GM12878 (cell line): ENCODE measurements around the gene TMPRSS7. TPM values are rescaled to one million over a fixed set of nuclear protein-coding genes. Genes with fewer than 3 reads are reported as not detected.

Experiments used
- BCL3 ChIP-seq: IDR thresholded peaks from 2 replicates; pipeline ENCODE4 v1.6.1; 2011; ENCODE audit warnings: borderline replicate concordance, low read depth, mild to moderate bottlenecking, moderate library complexity, low read length; ENCODE audit not compliant: insufficient read depth, poor library complexity, severe bottlenecking
- CREM ChIP-seq: IDR thresholded peaks from 2 replicates; pipeline ENCODE4 v1.6.1; 2014; ENCODE audit warnings: antibody characterized with exemption, low read depth
- ETV6 ChIP-seq, 2 experiments: fragments of 450-650 bp in 1 of 2; IDR thresholded peaks in 1 of 2; conservative IDR thresholded peaks in 1 of 2; 2 replicates each; pipeline ENCODE4 v1.6.1; 2014; ENCODE audit warnings: antibody characterized with exemption in 1 of 2, borderline replicate concordance in 1 of 2, low read depth in 1 of 2, mild to moderate bottlenecking in 1 of 2, moderate library complexity in 1 of 2
- FOXK2 ChIP-seq: fragments of 450-650 bp; IDR thresholded peaks from 2 replicates; pipeline ENCODE4 v1.6.1; 2017; ENCODE audit warnings: mild to moderate bottlenecking, moderate library complexity
- HDGF ChIP-seq: fragments of 450-650 bp; IDR thresholded peaks from 2 replicates; pipeline ENCODE4 v1.6.1; 2016; ENCODE audit warnings: antibody characterized with exemption
- IRF4 ChIP-seq: IDR thresholded peaks from 2 replicates; pipeline ENCODE4 v1.6.1; 2011; ENCODE audit warnings: low read depth, low read length
- KAT2A ChIP-seq: conservative IDR thresholded peaks from 2 replicates; pipeline ENCODE4 v1.6.1; 2011; ENCODE audit warnings: low read depth, low read length; ENCODE audit not compliant: control insufficient read depth
- MEF2A ChIP-seq: IDR thresholded peaks from 2 replicates; pipeline ENCODE4 v1.6.1; 2011; ENCODE audit warnings: low read depth, mild to moderate bottlenecking, low read length, moderate library complexity; ENCODE audit not compliant: insufficient read depth
- MEF2B ChIP-seq: fragments of 450-650 bp; IDR thresholded peaks from 2 replicates; pipeline ENCODE4 v1.6.1; 2018; ENCODE audit warnings: mild to moderate bottlenecking, moderate library complexity; ENCODE audit not compliant: partially characterized antibody, poor library complexity, severe bottlenecking
- MYB ChIP-seq: fragments of 150-350 bp; IDR thresholded peaks from 2 replicates; pipeline ENCODE4 v1.6.1; 2014; ENCODE audit warnings: mild to moderate bottlenecking, low read depth, low read length, borderline replicate concordance
- NFXL1 ChIP-seq: fragments of 450-650 bp; IDR thresholded peaks from 2 replicates; pipeline ENCODE4 v1.6.1; 2017; ENCODE audit warnings: antibody characterized with exemption, mild to moderate bottlenecking, borderline replicate concordance
- NFYB ChIP-seq: IDR thresholded peaks from 2 replicates; pipeline ENCODE4 v1.6.1; 2011; ENCODE audit warnings: low read depth, mild to moderate bottlenecking, low read length, improper control_type of control experiment, moderate library complexity; ENCODE audit not compliant: insufficient read depth
- NR2C1 ChIP-seq: fragments of 450-650 bp; IDR thresholded peaks from 2 replicates; pipeline ENCODE4 v1.6.1; 2017; ENCODE audit warnings: antibody characterized with exemption, mild to moderate bottlenecking, moderate library complexity
- NR2F1 ChIP-seq: fragments of 450-650 bp; conservative IDR thresholded peaks from 2 replicates; pipeline ENCODE4 v1.6.1; 2017; ENCODE audit warnings: mild to moderate bottlenecking
- PKNOX1 ChIP-seq: fragments of 450-650 bp; IDR thresholded peaks from 2 replicates; pipeline ENCODE4 v1.6.1; 2016; ENCODE audit warnings: mild to moderate bottlenecking
- POU2F2 ChIP-seq: IDR thresholded peaks from 3 replicates; pipeline ENCODE4 v1.6.1; 2011; ENCODE audit warnings: low read depth, mild to moderate bottlenecking, low read length, borderline replicate concordance
- STAT1 ChIP-seq: fragments of 450-650 bp; conservative IDR thresholded peaks from 2 replicates; pipeline ENCODE4 v1.6.1; 2014; ENCODE audit warnings: antibody characterized with exemption, mild to moderate bottlenecking
- SUPT20H ChIP-seq: IDR thresholded peaks from 2 replicates; pipeline ENCODE4 v1.6.1; 2011; ENCODE audit warnings: low read depth, mild to moderate bottlenecking, low read length, moderate library complexity, borderline replicate concordance; ENCODE audit not compliant: control insufficient read depth
- ZNF217 ChIP-seq: fragments of 450-650 bp; IDR thresholded peaks from 2 replicates; pipeline ENCODE4 v1.6.1; 2017; ENCODE audit warnings: antibody characterized with exemption, mild to moderate bottlenecking
- ZNF24 ChIP-seq: fragments of 450-650 bp; IDR thresholded peaks from 2 replicates; pipeline ENCODE4 v1.6.1; 2017; ENCODE audit warnings: antibody characterized with exemption, mild to moderate bottlenecking
- polyA plus RNA-seq, 11 experiments: library from polyadenylated mRNA; depleted of rRNA in 4 of 11; unstranded in 6 of 11; stranded (reverse) in 5 of 11; fragments of >200 nt; fragmentation: Nextera tagmentation in 4 of 11; fragmentation: Illumina TruSeq in 1 of 11; extraction: Ambion mirVana in 4 of 11; extraction: Trizol in 1 of 11; gene quantifications; 1 replicate in 1 of 11; 2 replicates in 10 of 11; pipeline versions ENCODE4 v1.2.1 to v1.2.3, GENCODE V29; 2011 to 2016; ENCODE audit warnings: inconsistent platforms in 2 of 11, missing spikeins in 2 of 11, low read depth in 1 of 11
- total RNA-seq, 4 experiments: library from RNA; depleted of rRNA in 3 of 4; stranded (reverse); fragments of >200 nt in 3 of 4; fragmentation: Illumina TruSeq in 1 of 4; extraction: Trizol in 1 of 4; gene quantifications; 2 replicates each; pipeline versions ENCODE4 v1.2.1 to v1.2.3, GENCODE V29; 2013 to 2021
- TF ChIP-seq, protein P1 (sequence below): fragments of 450-650 bp; IDR thresholded peaks from 2 replicates; pipeline ENCODE4 v1.6.1; 2017; ENCODE audit warnings: mild to moderate bottlenecking
- TF ChIP-seq, protein P2 (sequence below): fragments of 450-650 bp; IDR thresholded peaks from 2 replicates; pipeline ENCODE4 v1.6.1; 2017; ENCODE audit warnings: antibody characterized with exemption, mild to moderate bottlenecking, moderate library complexity

Gene TMPRSS7
- total and polyA plus RNA-seq, 10 of the 15 experiments (the other 5 are each of a cell fraction or from before 2014, with no cell fraction given): 0.03 TPM; not detected in 9

- peak; percentile 29; the same call in 1 of the 2 replicates for TF ChIP-seq MEF2A
- TF ChIP-seq, protein P1, sequence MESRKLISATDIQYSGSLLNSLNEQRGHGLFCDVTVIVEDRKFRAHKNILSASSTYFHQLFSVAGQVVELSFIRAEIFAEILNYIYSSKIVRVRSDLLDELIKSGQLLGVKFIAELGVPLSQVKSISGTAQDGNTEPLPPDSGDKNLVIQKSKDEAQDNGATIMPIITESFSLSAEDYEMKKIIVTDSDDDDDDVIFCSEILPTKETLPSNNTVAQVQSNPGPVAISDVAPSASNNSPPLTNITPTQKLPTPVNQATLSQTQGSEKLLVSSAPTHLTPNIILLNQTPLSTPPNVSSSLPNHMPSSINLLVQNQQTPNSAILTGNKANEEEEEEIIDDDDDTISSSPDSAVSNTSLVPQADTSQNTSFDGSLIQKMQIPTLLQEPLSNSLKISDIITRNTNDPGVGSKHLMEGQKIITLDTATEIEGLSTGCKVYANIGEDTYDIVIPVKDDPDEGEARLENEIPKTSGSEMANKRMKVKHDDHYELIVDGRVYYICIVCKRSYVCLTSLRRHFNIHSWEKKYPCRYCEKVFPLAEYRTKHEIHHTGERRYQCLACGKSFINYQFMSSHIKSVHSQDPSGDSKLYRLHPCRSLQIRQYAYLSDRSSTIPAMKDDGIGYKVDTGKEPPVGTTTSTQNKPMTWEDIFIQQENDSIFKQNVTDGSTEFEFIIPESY: no peak
- TF ChIP-seq ETV6 (conservative IDR thresholded peaks at IDR 0.05 in 1 of 2, IDR thresholded peaks at IDR 0.05 in 1 of 2; ENCODE audit: borderline replicate concordance in 1 of 2, low read depth in 1 of 2): 0 out of 4 replicates have a peak, but pooled peaks of 1 of the 2 experiments have one; percentile 33
- TF ChIP-seq MYB: 0 out of 2 replicates have a peak, but pooled peaks have one; percentile 15
- no peak for TF ChIP-seq BCL3
- no peak for TF ChIP-seq NFXL1
- TF ChIP-seq NR2C1: no peak
- peak; percentile 66; the same call in 2 of the 3 replicates for TF ChIP-seq POU2F2
- no peak for TF ChIP-seq PKNOX1
- no peak for TF ChIP-seq STAT1
- TF ChIP-seq MEF2B: peak; percentile 73
- no peak for TF ChIP-seq SUPT20H
- no peak for TF ChIP-seq FOXK2
- no peak for TF ChIP-seq KAT2A
- TF ChIP-seq ZNF24: no peak
- no peak for TF ChIP-seq ZNF217
- TF ChIP-seq NFYB: 0 out of 2 replicates have a peak, but pooled peaks have one; percentile 10
- 0 out of 2 replicates have a peak, but pooled peaks have one; percentile 27 for TF ChIP-seq NR2F1
- TF ChIP-seq, protein P2, sequence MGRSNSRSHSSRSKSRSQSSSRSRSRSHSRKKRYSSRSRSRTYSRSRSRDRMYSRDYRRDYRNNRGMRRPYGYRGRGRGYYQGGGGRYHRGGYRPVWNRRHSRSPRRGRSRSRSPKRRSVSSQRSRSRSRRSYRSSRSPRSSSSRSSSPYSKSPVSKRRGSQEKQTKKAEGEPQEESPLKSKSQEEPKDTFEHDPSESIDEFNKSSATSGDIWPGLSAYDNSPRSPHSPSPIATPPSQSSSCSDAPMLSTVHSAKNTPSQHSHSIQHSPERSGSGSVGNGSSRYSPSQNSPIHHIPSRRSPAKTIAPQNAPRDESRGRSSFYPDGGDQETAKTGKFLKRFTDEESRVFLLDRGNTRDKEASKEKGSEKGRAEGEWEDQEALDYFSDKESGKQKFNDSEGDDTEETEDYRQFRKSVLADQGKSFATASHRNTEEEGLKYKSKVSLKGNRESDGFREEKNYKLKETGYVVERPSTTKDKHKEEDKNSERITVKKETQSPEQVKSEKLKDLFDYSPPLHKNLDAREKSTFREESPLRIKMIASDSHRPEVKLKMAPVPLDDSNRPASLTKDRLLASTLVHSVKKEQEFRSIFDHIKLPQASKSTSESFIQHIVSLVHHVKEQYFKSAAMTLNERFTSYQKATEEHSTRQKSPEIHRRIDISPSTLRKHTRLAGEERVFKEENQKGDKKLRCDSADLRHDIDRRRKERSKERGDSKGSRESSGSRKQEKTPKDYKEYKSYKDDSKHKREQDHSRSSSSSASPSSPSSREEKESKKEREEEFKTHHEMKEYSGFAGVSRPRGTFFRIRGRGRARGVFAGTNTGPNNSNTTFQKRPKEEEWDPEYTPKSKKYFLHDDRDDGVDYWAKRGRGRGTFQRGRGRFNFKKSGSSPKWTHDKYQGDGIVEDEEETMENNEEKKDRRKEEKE: no peak
- peak; percentile 69 for TF ChIP-seq CREM
- no peak for TF ChIP-seq IRF4
- TF ChIP-seq HDGF: no peak
Observed at GRCh38 chr3:112128843-112129727, 94.5 kb downstream of the TMPRSS7 start (continued).
